CD4-positive, alpha-beta T cell (primary cell): ENCODE results near the gene OPN3. TPM values are rescaled to one million over a fixed set of nuclear protein-coding genes. Genes with fewer than 3 reads are reported as not detected.

Source experiments
- ATAC-seq: fragments of 200-7000 bp; cut with Tn5 transposase; one replicate; pipeline ENCODE4 v1.10.0; 2022; ENCODE audit warnings: mild to moderate bottlenecking; ENCODE audit not compliant: poor library complexity
- CTCF ChIA-PET: fragments of 350-600 bp; sonication (Branson Sonifier 250); formaldehyde crosslinking; loops from one replicate; lab custom pipeline; 2021; ENCODE audit warnings: antibody characterized with exemption, inconsistent platforms; lab: Charles Lee
- POLR2A ChIA-PET: fragments of 350-600 bp; sonication (Branson Sonifier 250); formaldehyde crosslinking; loops from one replicate; lab custom pipeline; 2021; ENCODE audit warnings: antibody characterized with exemption, inconsistent platforms; lab: Charles Lee
- DNase-seq, 14 experiments: peaks; one replicate each; pipeline ENCODE4 v3.0.0-alpha.2; 2013 to 2020; ENCODE audit warnings: mixed read lengths in 2 of 14
- H3K27ac ChIP-seq, 2 donors: one replicate each; pipeline versions ENCODE4 v1.5.1 to v1.7.0; 2013; ENCODE audit warnings: low read length in 2 of 2, low read depth in 1 of 2, mild to moderate bottlenecking in 1 of 2
- H3K27me3 ChIP-seq, 2 experiments: 1 replicate in 1 of 2; 2 replicates in 1 of 2; pipeline versions ENCODE4 v1.6.1 to v1.7.0; 2013; ENCODE audit warnings: low read length in 2 of 2, control low read depth in 1 of 2, mild to moderate bottlenecking in 1 of 2, moderate library complexity in 1 of 2; ENCODE audit not compliant: insufficient read depth in 2 of 2, control insufficient read depth in 1 of 2
- H3K36me3 ChIP-seq: one replicate; pipeline ENCODE4 v1.6.1; 2013; ENCODE audit warnings: low read length, control low read depth; ENCODE audit not compliant: insufficient read depth
- H3K4me1 ChIP-seq: one replicate; pipeline ENCODE4 v1.6.1; 2013; ENCODE audit warnings: low read length, control low read depth; ENCODE audit not compliant: insufficient read depth
- H3K4me3 ChIP-seq: one replicate; pipeline ENCODE4 v1.5.1; 2013; ENCODE audit warnings: mild to moderate bottlenecking, low read length, moderate library complexity
- H3K9me3 ChIP-seq, 2 experiments: 1 replicate in 1 of 2; 2 replicates in 1 of 2; pipeline versions ENCODE4 v1.6.1 to v1.7.0; 2013; ENCODE audit warnings: low read length in 2 of 2, mild to moderate bottlenecking in 2 of 2, control low read depth in 1 of 2, moderate library complexity in 1 of 2; ENCODE audit not compliant: control insufficient read depth in 1 of 2, insufficient read depth in 1 of 2
- H3K27ac Mint-ChIP-seq: one replicate; pipeline ENCODE4 v1.8.0; 2020; ENCODE audit warnings: mixed read lengths
- H3K27me3 Mint-ChIP-seq: one replicate; pipeline ENCODE4 v1.8.0; 2021; ENCODE audit warnings: mixed read lengths
- H3K36me3 Mint-ChIP-seq: one replicate; pipeline ENCODE4 v1.8.0; 2021; ENCODE audit warnings: low read depth, mixed read lengths
- H3K4me1 Mint-ChIP-seq: one replicate; pipeline ENCODE4 v1.8.0; 2021; ENCODE audit warnings: low read depth, mixed read lengths
- H3K4me3 Mint-ChIP-seq: one replicate; pipeline ENCODE4 v1.8.0; 2020; ENCODE audit warnings: mild to moderate bottlenecking, mixed read lengths
- H3K9me3 Mint-ChIP-seq: one replicate; pipeline ENCODE4 v1.8.0; 2020; ENCODE audit warnings: mixed read lengths
- intact Hi-C, 2 experiments: fragments of 100-400 bp; cut with DNase I in 1 of 2; cut with micrococcal nuclease in 1 of 2; formaldehyde crosslinking; loops; one replicate each; pipeline versions ENCODE4 v1.15.1 to v1.9.0; 2023 to 2025; cut with DNase I, micrococcal nuclease
- total RNA-seq, 174 experiments: library from RNA in 2 of 174; stranded (reverse) in 2 of 174; gene quantifications; one replicate each; pipeline ENCODE4 v1.2.3 and lab custom pipeline; 2021 to 2026
- TF ChIP-seq, protein P1 (sequence below): fragments of 200-600 bp; IDR thresholded peaks from one replicate; pipeline ENCODE4 v1.8.0; 2022; ENCODE audit warnings: antibody characterized with exemption, mild to moderate bottlenecking

The OPN3 gene
- total RNA-seq, 2 experiments from 2014 or later = 1.9 to 2.3 TPM

DNA sequence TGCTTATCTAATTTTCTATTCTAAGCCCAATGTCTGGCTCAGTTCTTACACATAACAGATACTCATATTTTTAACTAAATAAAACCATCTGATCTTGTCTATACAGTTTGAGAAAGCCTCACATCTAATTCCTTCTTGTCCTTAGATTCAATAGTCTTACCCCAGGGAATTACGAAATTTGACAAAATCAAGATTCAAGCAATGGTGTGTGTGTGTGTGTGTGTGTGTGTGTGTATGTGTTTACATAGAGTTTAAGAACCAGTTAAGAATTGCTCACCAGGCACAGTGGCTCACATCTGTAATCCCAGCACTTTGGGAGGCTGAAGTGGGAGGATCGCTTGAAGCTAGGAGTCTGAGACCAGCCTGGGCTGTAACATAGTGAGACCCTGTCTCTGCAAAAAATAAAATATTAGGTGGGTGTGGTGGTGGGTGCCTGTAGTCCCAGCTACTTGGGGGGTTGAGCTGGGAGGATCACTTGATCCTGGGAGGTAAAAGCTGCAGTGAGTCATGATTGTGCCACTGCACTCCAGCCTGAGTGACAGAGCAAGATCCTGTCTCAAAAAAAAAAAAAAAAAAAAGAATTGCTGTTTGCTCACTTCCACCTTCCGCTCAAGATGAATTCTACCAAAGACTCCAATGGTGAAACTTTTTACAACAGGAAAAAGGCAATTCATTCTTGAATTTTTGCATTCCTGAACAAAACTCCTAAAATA is 18.1 kb upstream of the OPN3 start:
- intact Hi-C loops = no loop called here
- POLR2A ChIA-PET = interaction anchor here (1.0 kb wide), 1 partner anchor 18 kb away, joined by 3 read pairs; no protein-coding TSS in a partner anchor
- Histone ChIP-seq H3K27me3 (no peaks in the 10 kb centered on the region), H3K36me3 (no peaks in the 10 kb centered on the region), H3K4me3 (no peak overlapping the region), H3K4me1 (no peaks in the 10 kb centered on the region), H3K27ac (no peak overlapping the region), H3K9me3 (no peaks in the 10 kb centered on the region)
- Mint-ChIP-seq H3K27ac (no peak overlapping the region), H3K27me3 (peaks cover 4% of the 10 kb centered on the region), H3K9me3 (no peaks in the 10 kb centered on the region), H3K4me1 (no peaks in the 10 kb centered on the region), H3K4me3 (no peak overlapping the region), H3K36me3 (no peaks in the 10 kb centered on the region)
- CTCF ChIA-PET = no interaction called here
- TF ChIP-seq, protein P1, sequence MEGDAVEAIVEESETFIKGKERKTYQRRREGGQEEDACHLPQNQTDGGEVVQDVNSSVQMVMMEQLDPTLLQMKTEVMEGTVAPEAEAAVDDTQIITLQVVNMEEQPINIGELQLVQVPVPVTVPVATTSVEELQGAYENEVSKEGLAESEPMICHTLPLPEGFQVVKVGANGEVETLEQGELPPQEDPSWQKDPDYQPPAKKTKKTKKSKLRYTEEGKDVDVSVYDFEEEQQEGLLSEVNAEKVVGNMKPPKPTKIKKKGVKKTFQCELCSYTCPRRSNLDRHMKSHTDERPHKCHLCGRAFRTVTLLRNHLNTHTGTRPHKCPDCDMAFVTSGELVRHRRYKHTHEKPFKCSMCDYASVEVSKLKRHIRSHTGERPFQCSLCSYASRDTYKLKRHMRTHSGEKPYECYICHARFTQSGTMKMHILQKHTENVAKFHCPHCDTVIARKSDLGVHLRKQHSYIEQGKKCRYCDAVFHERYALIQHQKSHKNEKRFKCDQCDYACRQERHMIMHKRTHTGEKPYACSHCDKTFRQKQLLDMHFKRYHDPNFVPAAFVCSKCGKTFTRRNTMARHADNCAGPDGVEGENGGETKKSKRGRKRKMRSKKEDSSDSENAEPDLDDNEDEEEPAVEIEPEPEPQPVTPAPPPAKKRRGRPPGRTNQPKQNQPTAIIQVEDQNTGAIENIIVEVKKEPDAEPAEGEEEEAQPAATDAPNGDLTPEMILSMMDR = no peak
- no peak for ATAC-seq
- no peak for DNase-seq

- H3K9me3 ChIP-seq = no peaks in the 10 kb centered on the region
- no peaks in the 10 kb centered on the region for H3K36me3 ChIP-seq
- ChIA-PET CTCF (no interaction called here), POLR2A (no interaction called here)
- ATAC-seq = no peak
- no peak for DNase-seq
- H3K4me3 ChIP-seq = no peak overlapping the region
- H3K4me1 ChIP-seq = no peaks in the 10 kb centered on the region
- H3K27ac Mint-ChIP-seq = no peak overlapping the region
- no peaks in the 10 kb centered on the region for H3K27me3 ChIP-seq
- intact Hi-C loops = no loop called here
- TF ChIP-seq, protein P1 = no peak
- H3K4me1 Mint-ChIP-seq = no peaks in the 10 kb centered on the region
- no peaks in the 10 kb centered on the region for H3K9me3 Mint-ChIP-seq
- peaks cover 4% of the 10 kb centered on the region for H3K27me3 Mint-ChIP-seq
- H3K4me3 Mint-ChIP-seq = no peak overlapping the region
- no peaks in the 10 kb centered on the region for H3K36me3 Mint-ChIP-seq
- no peak overlapping the region for H3K27ac ChIP-seq
Observed at GRCh38 chr1:241654641-241655040, 14.5 kb upstream of the OPN3 start.

DNA sequence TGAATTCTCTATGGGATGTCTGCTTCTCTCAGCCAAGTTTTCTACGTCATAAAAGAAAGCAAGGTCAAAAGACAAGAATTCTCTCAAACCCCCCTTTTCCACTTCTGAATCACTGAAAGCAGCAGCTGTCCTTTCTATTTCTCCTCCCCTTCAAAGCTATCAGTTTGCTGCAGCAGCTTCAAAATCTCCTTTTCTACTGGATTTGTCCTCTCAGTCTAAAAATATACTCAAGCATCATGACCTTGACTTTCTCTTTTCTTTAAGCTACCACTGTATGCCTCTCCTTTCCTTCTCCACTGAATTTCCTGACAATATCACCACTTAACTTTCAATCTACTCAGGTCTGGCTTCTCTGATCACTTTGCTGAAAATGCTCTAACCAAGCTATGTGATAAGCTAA is 13.8 kb upstream of the OPN3 start:
- Mint-ChIP-seq H3K9me3 (no peaks in the 10 kb centered on the region), H3K27me3 (peaks cover 4% of the 10 kb centered on the region), H3K4me3 (no peak overlapping the region), H3K36me3 (no peaks in the 10 kb centered on the region), H3K4me1 (no peaks in the 10 kb centered on the region), H3K27ac (no peak overlapping the region)
- Histone ChIP-seq H3K27ac (no peak overlapping the region), H3K9me3 (no peaks in the 10 kb centered on the region), H3K27me3 (no peaks in the 10 kb centered on the region), H3K4me1 (no peaks in the 10 kb centered on the region), H3K4me3 (no peak overlapping the region), H3K36me3 (no peaks in the 10 kb centered on the region)
- intact Hi-C loops = no loop called here
- DNase-seq (no peak), ATAC-seq (no peak)
- TF ChIP-seq, protein P1 = no peak
- CTCF ChIA-PET = no interaction called here
- POLR2A ChIA-PET = interaction anchor here (1.9 kb wide), 1 partner anchor 14 kb away, joined by 4 read pairs; the partner anchor contains the start of genes CHML and OPN3
